Stimulated activated naive CD8-positive, alpha-beta T cell treated with anti-CD3 and anti-CD28 coated beads, Interleukin-15, Interleukin-2, amounts not matched to agents 100 ng/mL and 50 ng/mL, for 24 hours (primary cell): Measurements from ENCODE around the gene ARMC2.
"Not testable (repeated sequence)": the region's sequence is repeated elsewhere in the genome, so short reads cannot be mapped to it uniquely, and the experiment has no call there.

Experiments used
- H3K27ac Mint-ChIP-seq: one replicate; pipeline ENCODE4 v1.8.0; 2021; ENCODE audit warnings: mild to moderate bottlenecking, mixed read lengths
- H3K27me3 Mint-ChIP-seq: one replicate; pipeline ENCODE4 v1.8.0; 2021; ENCODE audit warnings: mixed read lengths
- H3K36me3 Mint-ChIP-seq: one replicate; pipeline ENCODE4 v1.8.0; 2021; ENCODE audit warnings: low read depth, mixed read lengths
- H3K4me1 Mint-ChIP-seq: one replicate; pipeline ENCODE4 v1.8.0; 2021; ENCODE audit warnings: low read depth, mixed read lengths
- H3K4me3 Mint-ChIP-seq: one replicate; pipeline ENCODE4 v1.8.0; 2021; ENCODE audit warnings: mild to moderate bottlenecking, mixed read lengths
- H3K9me3 Mint-ChIP-seq: one replicate; pipeline ENCODE4 v1.8.0; 2021; ENCODE audit warnings: mixed read lengths

The ARMC2 gene

DNA sequence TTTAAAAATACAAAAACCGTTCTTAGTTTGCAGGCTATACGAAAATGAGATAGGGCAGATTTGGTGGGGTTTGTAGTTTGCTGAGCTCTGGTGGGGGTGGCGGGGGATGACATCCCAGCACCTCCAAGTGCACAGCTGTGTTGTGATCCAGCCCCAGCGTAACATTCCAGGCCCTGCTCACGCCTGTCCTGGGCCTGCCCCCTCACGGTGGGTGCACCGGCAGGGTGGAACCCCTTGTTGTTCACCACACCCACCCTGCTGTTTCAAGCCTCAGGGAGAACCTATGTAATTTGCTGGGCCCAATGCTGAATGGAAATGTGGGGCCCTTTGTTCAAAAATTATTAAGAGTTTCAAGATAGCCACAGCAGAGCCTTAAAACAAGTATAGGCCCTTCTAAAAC, 25.0 kb downstream of the ARMC2 start:
- H3K27ac Mint-ChIP-seq: no peak overlapping the region
- peaks cover 22% of the 10 kb centered on the region for H3K36me3 Mint-ChIP-seq
- no peaks in the 10 kb centered on the region for H3K9me3 Mint-ChIP-seq
- peaks cover 45% of the 10 kb centered on the region for H3K4me1 Mint-ChIP-seq
- H3K27me3 Mint-ChIP-seq: no peaks in the 10 kb centered on the region
- H3K4me3 Mint-ChIP-seq: no peak overlapping the region

DNA sequence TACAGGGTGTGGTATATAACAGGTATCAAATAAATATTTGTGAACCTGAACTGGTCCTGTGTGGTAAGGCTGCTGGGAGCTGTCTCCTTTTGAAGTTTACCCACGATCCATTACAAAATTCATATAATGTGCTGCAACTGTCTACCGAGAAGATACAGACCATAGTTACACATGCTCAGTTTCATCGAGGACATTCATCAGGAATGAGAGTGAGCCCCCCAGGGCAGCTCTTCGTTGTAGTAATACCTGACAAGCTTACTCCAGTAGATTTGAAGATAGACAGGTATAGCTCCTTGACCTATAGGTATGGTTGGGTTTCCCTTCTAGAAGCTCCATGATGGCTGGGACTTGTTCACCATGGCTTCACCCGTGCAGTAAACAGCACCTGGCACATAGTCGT, 25.7 kb downstream of the ARMC2 start:
- Mint-ChIP-seq H3K27me3 (no peaks in the 10 kb centered on the region), H3K36me3 (peaks cover 23% of the 10 kb centered on the region), H3K4me3 (peak overlapping the region; percentile 70), H3K27ac (peak overlapping the region; percentile 90), H3K9me3 (peaks cover 3% of the 10 kb centered on the region), H3K4me1 (peaks cover 45% of the 10 kb centered on the region)

DNA sequence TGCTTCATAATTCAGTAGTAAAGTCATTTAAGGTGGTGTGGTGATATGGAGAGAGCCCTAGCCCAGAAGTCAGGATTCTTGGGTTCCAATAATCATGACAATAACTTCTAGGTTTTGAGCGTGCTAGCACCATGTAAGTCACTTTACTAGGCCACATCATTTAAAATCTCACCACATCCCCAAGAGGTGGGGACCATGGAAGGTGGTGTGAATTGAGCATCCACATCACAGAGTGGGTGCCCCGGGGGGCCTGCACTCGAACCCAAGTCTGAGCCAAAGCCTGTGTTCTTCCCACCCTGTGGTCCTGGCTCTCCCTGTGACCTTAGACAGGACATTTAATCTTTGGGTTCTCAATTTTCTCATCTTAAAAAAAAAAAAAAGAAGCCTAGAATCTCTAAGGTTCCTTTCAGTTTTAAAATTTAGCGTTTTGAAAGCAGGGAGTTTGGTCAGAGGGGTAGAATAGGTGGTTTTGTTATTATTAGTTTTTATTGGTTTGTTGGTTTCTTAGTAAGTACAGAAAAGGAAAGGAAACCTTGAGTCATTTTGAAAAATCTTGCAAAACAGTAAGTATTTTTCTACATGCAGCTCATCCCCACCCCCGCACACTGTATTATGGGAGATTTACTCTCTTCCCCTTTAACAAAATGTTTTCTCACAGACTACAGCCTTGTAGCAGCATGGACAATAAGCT, 26.4 kb downstream of the ARMC2 start:
- peaks cover 29% of the 10 kb centered on the region for H3K36me3 Mint-ChIP-seq
- H3K27ac Mint-ChIP-seq: peak overlapping the region; percentile 90
- H3K9me3 Mint-ChIP-seq: peaks cover 5% of the 10 kb centered on the region
- no peaks in the 10 kb centered on the region for H3K27me3 Mint-ChIP-seq
- H3K4me1 Mint-ChIP-seq: peaks cover 45% of the 10 kb centered on the region
- peak overlapping the region; percentile 70 for H3K4me3 Mint-ChIP-seq

DNA sequence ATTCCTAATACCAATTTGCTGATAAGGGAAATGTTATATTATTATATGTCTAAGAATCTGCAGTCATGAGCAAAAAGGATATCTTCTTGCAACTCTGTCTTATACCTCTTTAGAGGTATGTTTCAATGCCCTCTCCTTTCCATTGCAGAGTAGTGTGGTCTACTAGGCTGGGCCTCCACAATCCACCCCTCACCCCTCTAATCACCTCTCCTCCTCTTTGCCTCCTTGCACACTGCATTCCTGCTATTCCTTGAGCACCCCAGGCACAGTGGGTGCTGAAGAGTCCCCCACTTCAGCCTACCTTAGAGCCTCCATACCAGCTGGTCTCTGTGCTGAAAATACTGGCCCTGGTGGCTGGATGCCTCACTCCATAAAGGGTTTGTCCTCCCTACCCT, 26.9 kb downstream of the ARMC2 start:
- H3K36me3 Mint-ChIP-seq: peaks cover 35% of the 10 kb centered on the region
- peaks cover 45% of the 10 kb centered on the region for H3K4me1 Mint-ChIP-seq

DNA sequence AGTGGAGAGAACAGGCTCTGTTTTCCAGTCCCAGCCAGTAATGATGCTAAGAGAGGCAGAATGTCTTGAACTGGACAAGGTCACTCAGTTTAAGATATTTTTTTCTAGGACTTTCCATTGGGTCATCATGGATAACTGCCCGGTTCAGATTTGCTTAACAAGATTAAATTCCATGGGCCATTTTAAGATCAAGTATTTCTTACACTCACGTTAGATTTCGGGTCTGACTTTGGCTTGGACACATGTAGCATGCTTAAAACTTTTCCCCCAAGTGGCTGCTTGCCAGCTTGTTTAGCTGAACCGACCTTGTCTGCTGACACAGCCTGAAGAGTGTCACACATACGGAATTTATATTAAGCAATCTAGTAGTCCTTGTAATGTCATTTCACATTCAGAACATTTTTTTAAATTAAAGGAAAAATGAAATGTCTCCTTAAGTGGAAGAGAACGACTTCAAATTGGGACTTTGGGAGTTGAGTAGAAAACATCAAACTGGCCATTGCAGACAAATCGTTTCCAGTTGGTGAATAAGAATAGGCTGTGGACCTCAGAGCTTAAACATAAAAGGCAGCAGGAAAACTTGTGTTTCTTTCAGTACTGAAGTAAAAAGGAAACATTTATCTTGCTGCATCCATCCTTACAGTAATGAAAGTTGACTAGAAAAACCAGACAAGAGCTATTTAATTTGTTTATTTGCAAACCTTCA, 29.0 kb downstream of the ARMC2 start:
- no peaks in the 10 kb centered on the region for H3K27me3 Mint-ChIP-seq
- H3K4me3 Mint-ChIP-seq: no peak overlapping the region
- peaks cover 11% of the 10 kb centered on the region for H3K9me3 Mint-ChIP-seq
- H3K36me3 Mint-ChIP-seq: peaks cover 38% of the 10 kb centered on the region
- peaks cover 41% of the 10 kb centered on the region for H3K4me1 Mint-ChIP-seq
- H3K27ac Mint-ChIP-seq: no peak overlapping the region

More for the DNA sequence above, 26.9 kb downstream of the ARMC2 start:
- no peaks in the 10 kb centered on the region for H3K27me3 Mint-ChIP-seq
- peak overlapping the region; percentile 70 for H3K4me3 Mint-ChIP-seq
- peak overlapping the region; percentile 90 for H3K27ac Mint-ChIP-seq
- H3K9me3 Mint-ChIP-seq: peaks cover 5% of the 10 kb centered on the region

DNA sequence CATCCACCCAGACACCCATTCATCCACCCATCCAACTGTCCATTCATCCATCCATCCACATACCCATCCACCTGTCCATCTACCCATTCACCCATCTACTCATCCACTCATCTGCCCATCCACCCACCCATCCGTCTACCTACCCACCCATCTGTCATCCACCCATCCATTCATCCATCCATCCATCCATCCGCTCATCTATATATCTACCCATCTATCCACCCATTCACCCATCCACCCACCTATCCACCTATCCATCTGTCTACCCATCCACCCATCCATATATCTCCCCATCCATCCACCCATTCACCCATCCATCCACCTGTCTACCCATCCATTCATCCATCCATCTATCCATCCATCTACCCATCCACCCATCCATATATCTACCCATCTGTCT, 30.7 kb downstream of the ARMC2 start:
- H3K36me3 Mint-ChIP-seq: peaks cover 43% of the 10 kb centered on the region
- H3K9me3 Mint-ChIP-seq: peaks cover 22% of the 10 kb centered on the region
- no peak overlapping the region for H3K27ac Mint-ChIP-seq
- no peaks in the 10 kb centered on the region for H3K27me3 Mint-ChIP-seq
- no peak overlapping the region for H3K4me3 Mint-ChIP-seq
- H3K4me1 Mint-ChIP-seq: peaks cover 45% of the 10 kb centered on the region

DNA sequence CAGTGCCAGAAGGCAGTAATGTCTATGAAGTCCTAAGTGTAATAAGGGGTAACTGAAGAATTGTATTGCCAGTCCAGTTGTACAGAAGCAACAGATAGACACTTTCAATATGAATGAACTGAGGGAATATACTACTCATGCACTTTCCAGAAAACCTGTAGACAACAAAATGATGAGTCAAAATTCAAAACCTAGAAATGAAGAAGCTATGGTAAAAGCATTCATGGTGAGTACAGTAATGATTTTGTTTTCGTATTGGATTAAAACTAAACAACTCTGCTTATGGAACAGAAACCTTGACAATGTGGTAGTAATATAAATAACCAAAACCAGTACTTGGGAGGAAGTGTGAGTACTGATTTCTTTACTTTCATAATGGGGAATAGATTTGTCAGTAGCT, 35.0 kb downstream of the ARMC2 start:
- H3K27ac Mint-ChIP-seq: peak overlapping the region; percentile 17
- H3K9me3 Mint-ChIP-seq: peaks cover 22% of the 10 kb centered on the region
- peaks cover 4% of the 10 kb centered on the region for H3K27me3 Mint-ChIP-seq
- H3K36me3 Mint-ChIP-seq: peaks cover 30% of the 10 kb centered on the region
- no peak overlapping the region for H3K4me3 Mint-ChIP-seq
- H3K4me1 Mint-ChIP-seq: peaks cover 36% of the 10 kb centered on the region

DNA sequence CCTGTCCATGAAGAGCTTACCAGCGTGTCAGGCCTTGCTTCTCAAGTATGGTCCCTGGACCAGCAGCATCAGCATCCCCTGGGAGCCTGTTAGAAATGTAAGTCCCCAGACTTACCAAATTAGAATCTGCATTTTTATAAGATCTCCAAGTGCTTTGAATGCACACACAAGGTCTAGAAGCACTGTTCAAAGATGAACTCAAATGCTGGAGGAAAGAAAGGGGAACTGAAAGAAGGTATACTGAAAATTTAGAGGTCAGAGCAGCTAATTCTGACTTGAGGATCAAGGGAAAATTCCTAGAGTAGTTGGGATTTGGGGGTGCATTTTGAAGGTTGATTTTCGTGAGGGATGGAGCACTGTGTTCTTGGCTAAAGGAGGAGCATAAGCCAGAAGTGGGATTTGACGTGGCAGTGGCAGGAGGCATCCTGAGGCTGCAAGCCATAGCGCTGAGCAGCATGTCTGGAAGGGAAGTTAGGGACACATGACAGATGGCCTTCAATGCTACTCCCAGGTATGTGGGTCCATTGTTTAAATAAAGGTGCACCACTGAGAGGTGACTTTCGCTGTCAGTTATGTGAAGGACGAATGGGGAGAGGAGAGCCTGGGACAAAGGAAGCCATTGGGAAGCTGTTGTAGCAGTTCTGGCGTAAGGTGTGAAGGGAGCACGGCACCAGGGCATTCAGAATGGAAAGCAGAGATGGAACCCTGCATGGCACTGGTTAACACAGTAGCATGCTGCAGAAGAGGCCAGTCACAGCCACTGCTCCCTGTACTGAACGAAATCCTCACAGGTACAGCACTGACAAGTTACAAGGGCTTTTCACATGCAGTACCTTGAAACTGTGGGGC, 36.2 kb downstream of the ARMC2 start:
- Mint-ChIP-seq H3K4me1 (peaks cover 36% of the 10 kb centered on the region), H3K36me3 (peaks cover 19% of the 10 kb centered on the region), H3K4me3 (no peak overlapping the region), H3K9me3 (peaks cover 17% of the 10 kb centered on the region), H3K27me3 (peaks cover 4% of the 10 kb centered on the region), H3K27ac (no peak overlapping the region)

DNA sequence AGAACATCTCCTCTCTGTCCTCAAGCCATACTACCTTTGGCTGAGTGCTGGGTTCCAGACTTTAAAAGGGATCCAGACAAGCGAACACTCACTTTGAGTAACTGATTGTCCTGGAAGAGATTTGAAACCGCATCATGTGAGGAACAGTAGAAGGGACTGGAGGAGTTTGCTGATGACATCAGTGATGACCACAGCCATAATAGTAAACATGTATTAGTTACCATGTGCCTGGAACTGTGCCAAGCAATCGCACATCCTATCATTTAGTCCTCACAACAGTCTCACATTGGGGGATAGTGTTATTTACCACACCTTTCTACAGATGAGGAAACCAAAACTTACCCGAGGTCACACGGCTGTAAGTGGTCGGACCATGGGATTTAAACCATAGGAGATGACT, 39.8 kb downstream of the ARMC2 start:
- peaks cover 4% of the 10 kb centered on the region for H3K27me3 Mint-ChIP-seq
- no peak overlapping the region for H3K4me3 Mint-ChIP-seq
- no peak overlapping the region for H3K27ac Mint-ChIP-seq
- H3K9me3 Mint-ChIP-seq: peaks cover 4% of the 10 kb centered on the region
- H3K36me3 Mint-ChIP-seq: no peaks in the 10 kb centered on the region
- H3K4me1 Mint-ChIP-seq: peaks cover 17% of the 10 kb centered on the region

DNA sequence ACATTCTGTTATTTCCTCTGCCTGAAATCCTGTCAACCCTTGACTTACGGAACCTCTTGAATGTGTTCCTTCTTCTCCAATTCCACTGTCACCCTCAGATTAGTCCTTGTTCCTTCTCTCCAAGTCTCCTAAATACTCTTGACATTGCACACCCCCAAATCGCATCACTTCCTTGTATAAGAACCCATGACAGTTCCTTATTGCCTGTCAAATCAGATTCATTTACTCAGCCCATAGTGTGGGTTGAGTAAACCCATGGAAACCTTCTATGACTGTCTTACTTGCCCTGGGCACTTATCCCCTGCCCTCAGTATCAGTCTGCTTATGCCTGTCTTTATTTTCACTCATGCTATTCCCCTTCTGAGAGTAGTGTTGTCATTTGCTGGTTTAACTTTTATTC, 40.5 kb downstream of the ARMC2 start:
- H3K27ac Mint-ChIP-seq: no peak overlapping the region
- no peaks in the 10 kb centered on the region for H3K9me3 Mint-ChIP-seq
- peaks cover 11% of the 10 kb centered on the region for H3K4me1 Mint-ChIP-seq
- no peak overlapping the region for H3K4me3 Mint-ChIP-seq
- peaks cover 4% of the 10 kb centered on the region for H3K27me3 Mint-ChIP-seq
- H3K36me3 Mint-ChIP-seq: no peaks in the 10 kb centered on the region

DNA sequence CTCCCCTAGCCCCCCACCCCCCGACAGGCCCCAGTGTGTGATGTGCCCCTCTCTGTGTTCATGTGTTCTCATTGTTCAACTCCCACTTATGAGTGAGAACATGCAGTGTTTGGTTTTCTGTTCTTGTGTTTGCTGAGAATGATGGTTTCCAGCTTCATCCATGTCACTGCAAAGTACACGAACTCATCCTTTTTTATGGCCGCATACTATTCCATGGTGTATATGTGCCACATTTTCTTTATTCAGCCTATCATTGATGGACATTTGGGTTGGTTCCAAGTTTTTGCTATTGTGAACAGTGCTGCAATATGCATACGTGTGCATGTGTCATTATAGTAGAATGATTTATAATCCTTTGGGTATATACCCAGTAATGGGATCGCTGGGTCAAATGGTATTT, 42.7 kb downstream of the ARMC2 start:
- H3K9me3 Mint-ChIP-seq, H3K27me3 Mint-ChIP-seq, H3K36me3 Mint-ChIP-seq, H3K4me3 Mint-ChIP-seq, H3K27ac Mint-ChIP-seq, H3K4me1 Mint-ChIP-seq: not testable (repeated sequence)

DNA sequence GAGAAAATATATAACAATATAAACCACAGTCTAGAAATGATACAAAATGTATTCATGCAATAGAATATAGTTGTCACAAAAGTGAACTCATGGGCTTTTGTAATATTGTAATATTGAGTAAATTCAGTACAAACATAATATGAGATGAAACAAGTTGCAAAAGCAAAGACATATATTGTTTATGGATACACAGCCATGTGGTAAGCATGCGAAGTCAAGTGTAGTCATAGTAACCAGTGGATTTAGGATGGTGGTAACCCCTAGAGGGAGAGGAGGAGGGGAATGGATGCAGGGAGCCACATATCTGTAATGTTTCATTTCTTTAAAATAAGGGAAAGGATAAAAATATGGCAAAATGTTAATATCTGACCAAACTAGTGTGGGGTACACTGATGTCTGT, 47.3 kb downstream of the ARMC2 start:
- Mint-ChIP-seq H3K27ac (no peak overlapping the region), H3K4me3 (no peak overlapping the region), H3K4me1 (peaks cover 21% of the 10 kb centered on the region), H3K27me3 (no peaks in the 10 kb centered on the region), H3K36me3 (no peaks in the 10 kb centered on the region), H3K9me3 (no peaks in the 10 kb centered on the region)

DNA sequence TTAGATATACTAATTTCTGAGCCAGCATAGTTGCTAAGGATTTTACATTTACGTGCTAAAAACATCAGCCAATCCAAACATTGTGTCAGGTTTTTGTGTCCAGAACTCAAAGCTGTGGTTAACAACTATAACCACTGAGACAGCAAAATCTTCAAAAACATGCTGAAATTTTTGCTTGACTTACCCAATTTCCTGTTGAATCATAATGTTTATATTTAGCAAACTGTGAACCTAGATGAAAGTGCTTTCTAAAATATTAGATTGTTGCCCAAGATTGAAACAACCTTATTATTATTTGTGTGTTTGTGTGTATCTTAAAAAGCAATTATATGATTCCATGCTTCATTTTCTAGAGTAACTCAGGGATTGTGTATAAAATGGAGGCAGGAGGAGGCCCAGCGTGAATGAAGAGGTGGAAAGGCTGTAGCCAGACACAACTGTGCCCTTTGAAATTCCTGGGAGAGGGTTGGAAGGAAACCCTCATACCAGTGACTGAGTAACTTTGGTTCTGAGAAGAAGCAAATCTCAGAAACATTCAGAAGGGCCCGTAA, 48.0 kb downstream of the ARMC2 start:
- peaks cover 25% of the 10 kb centered on the region for H3K4me1 Mint-ChIP-seq
- no peaks in the 10 kb centered on the region for H3K9me3 Mint-ChIP-seq
- no peak overlapping the region for H3K4me3 Mint-ChIP-seq
- no peak overlapping the region for H3K27ac Mint-ChIP-seq
- H3K27me3 Mint-ChIP-seq: no peaks in the 10 kb centered on the region
- H3K36me3 Mint-ChIP-seq: no peaks in the 10 kb centered on the region

DNA sequence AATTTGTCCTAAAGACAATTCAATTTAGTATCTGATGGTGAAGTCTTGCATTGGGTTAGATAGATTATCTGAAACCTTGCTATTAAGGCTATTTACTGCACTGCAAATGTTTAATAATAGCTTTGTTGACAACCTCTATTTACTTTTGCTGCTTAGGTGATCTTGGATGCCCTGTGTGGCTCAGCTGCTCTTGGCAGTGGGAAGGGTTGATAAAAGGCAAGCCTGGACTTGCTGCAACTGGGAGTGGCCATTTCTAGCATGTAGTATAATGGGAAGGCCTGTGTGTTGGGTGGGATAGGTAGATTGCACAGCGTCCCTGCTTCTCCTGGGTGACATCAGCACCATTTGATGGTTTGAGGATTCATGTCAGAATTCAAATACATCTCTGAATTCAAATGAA, 49.1 kb downstream of the ARMC2 start:
- H3K27ac Mint-ChIP-seq: no peak overlapping the region
- peaks cover 35% of the 10 kb centered on the region for H3K4me1 Mint-ChIP-seq
- no peaks in the 10 kb centered on the region for H3K27me3 Mint-ChIP-seq
- H3K36me3 Mint-ChIP-seq: no peaks in the 10 kb centered on the region
- H3K9me3 Mint-ChIP-seq: no peaks in the 10 kb centered on the region
- no peak overlapping the region for H3K4me3 Mint-ChIP-seq

DNA sequence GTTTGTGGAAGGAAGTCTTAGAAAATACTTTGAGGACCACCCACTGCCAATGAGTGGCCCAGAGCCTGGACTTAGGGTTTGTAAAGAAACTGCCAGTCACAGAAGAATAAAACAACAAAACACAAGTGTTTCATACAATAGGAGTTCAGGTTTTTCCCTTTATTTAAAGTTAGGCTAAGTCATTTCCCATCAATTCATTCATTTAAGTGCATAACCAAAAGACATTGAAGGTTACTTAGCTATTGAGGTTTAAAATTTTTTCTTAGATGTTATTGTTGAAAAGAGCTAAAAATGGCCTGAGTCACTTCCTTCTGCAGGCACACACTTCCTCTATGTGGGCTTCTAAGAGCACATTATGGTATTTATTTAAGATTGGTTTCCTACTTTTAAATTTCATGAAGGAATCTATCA, 54.2 kb downstream of the ARMC2 start:
- H3K27me3 Mint-ChIP-seq: no peaks in the 10 kb centered on the region
- H3K9me3 Mint-ChIP-seq: no peaks in the 10 kb centered on the region
- peak overlapping the region; percentile 46 for H3K27ac Mint-ChIP-seq
- H3K36me3 Mint-ChIP-seq: no peaks in the 10 kb centered on the region
- peaks cover 42% of the 10 kb centered on the region for H3K4me1 Mint-ChIP-seq
- H3K4me3 Mint-ChIP-seq: no peak overlapping the region
